Stomach (tissue), 9 donors: ENCODE data around the gene SCD5. TPM values are rescaled to one million over a fixed set of nuclear protein-coding genes. Genes with fewer than 3 reads are reported as not detected.

Source experiments
- DNase-seq, 2 donors: peaks; one replicate each; pipeline versions ENCODE4 v3.0.0 to v3.0.0-alpha.2; 2013 to 2019
- H3K27ac ChIP-seq, 5 donors: fragments of 200-600 bp in 4 of 5; sonication (generic) in 4 of 5; one replicate each; pipeline ENCODE4 v1.5.1; 2013 to 2019; ENCODE audit warnings: mild to moderate bottlenecking in 1 of 5, moderate library complexity in 1 of 5
- H3K27me3 ChIP-seq, 3 donors: fragments of 200-600 bp; sonication (generic); one replicate each; pipeline ENCODE4 v1.5.1; 2017 to 2019; ENCODE audit warnings: mixed run types in 1 of 3
- H3K36me3 ChIP-seq, 4 donors: fragments of 200-600 bp; sonication (generic); 1 replicate in 3 of 4; 2 replicates in 1 of 4; pipeline ENCODE4 v1.5.1; 2016 to 2019
- H3K4me1 ChIP-seq, 4 donors: fragments of 200-600 bp; sonication (generic); one replicate each; pipeline ENCODE4 v1.5.1; 2016 to 2019
- H3K4me3 ChIP-seq, 4 donors: fragments of 200-600 bp; sonication (generic) in 3 of 4; one replicate each; pipeline ENCODE4 v1.5.1; 2016 to 2019; ENCODE audit warnings: mild to moderate bottlenecking in 1 of 4
- H3K9me3 ChIP-seq, 4 donors: fragments of 200-600 bp; sonication (generic); one replicate each; pipeline ENCODE4 v1.5.1; 2016 to 2019
- CTCF ChIP-seq, 7 experiments: fragments of 450-650 bp in 4 of 7; fragments of 200-600 bp in 3 of 7; sonication (generic) in 3 of 7; IDR thresholded peaks; one replicate each; pipeline ENCODE4 v1.5.1; 2016 to 2019; ENCODE audit warnings: antibody characterized with exemption in 7 of 7, control low read depth in 2 of 7, mild to moderate bottlenecking in 1 of 7
- EP300 ChIP-seq: sonication (generic); formaldehyde crosslinking; IDR thresholded peaks from one replicate; pipeline ENCODE4 v1.6.1; 2017; ENCODE audit warnings: antibody characterized with exemption
- POLR2A ChIP-seq, 4 donors: fragments of 450-650 bp; IDR thresholded peaks; one replicate each; pipeline ENCODE4 v1.6.1; 2016; ENCODE audit warnings: antibody characterized with exemption in 4 of 4, control low read depth in 2 of 4, mild to moderate bottlenecking in 1 of 4, moderate library complexity in 1 of 4
- POLR2AphosphoS5 ChIP-seq, 3 donors: sonication (generic); formaldehyde crosslinking; IDR thresholded peaks; one replicate each; pipeline ENCODE4 v1.6.1; 2016; ENCODE audit warnings: antibody characterized with exemption in 3 of 3
- WGBS, 5 donors: extraction: QIAGEN DNeasy Blood & Tissue Kit in 3 of 5; methylation state at CpG; one replicate each; pipeline versions ENCODE4 v1.1.5 to v1.1.7; 2013 to 2018; 5-methylcytosine and 5-hydroxymethylcytosine counted together
- intact Hi-C: fragments of 100-400 bp; cut with DNase I; formaldehyde crosslinking; loops from one replicate; pipeline ENCODE4 v1.15.1; 2023; ENCODE audit warnings: low total_unique reads
- polyA plus RNA-seq, 3 donors: library from polyadenylated mRNA; stranded (reverse); fragments of 200-250 nt; gene quantifications; one replicate each; pipeline ENCODE4 v1.2.3, GENCODE V29; 2013
- total RNA-seq, 5 donors: library from RNA; depleted of rRNA; stranded (reverse); fragments of >200 nt; gene quantifications; one replicate each; pipeline versions ENCODE4 v1.1.0 to v1.2.3, GENCODE V29; 2014 to 2016
- donor health status: healthy with polysubstance abuse.
- donor health status: Bipolar disorder and iron deficiency.
- donor health status: healthy.

SCD5 gene
- total and polyA plus RNA-seq, 8 donors = 0.58 to 35.9 (median 9.9) TPM

- Histone ChIP-seq H3K27ac (peak overlapping the region in 3 of 5 donors; percentile 24 to 63 (median 50)), H3K9me3 (no peaks in the 10 kb centered on the region)
- 61 to 83% (median 73%) methylated on average over 6 of the region's 6 CpGs for WGBS, 5 donors
These were observed 44.0 kb downstream of the SCD5 start for GRCh38 chr4:82754513-82755165.

DNA sequence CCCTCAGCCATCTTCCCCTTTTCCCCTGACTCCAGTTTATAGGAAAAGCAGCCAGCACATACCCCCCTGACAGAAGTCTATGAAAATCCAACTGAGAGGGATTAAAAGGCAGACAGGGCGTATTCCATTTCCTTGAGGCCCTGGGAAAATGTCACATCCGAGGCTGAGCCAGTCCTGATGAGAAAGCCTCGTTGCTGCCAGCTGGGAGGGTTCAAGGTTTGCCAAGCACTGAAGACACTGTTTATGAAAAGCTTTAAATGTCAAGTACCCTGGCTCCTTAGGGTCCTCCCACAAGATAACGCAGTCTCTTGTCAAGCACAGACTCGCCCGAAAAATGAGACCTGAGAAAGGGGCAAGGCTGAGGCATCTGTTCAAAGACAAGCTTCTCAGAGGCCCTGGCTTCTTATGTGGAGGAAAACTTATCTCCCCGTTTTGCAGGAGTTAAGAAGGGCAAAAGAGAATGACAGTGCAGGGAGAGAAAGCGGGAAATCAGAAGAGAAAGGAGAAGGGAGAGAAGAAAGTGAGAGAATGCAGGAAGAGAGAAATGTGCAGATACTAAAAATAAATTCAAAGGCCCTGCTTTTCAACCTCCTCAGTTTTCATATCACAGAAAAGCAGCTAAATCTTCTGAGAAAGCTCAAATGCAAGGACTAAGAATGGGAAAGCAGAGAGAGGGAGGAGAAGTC, 44.7 kb downstream of the SCD5 start:
- intact Hi-C loops = no loop called here
- no peaks in the 10 kb centered on the region for H3K36me3 ChIP-seq
- H3K4me3 ChIP-seq = no peak overlapping the region
- DNase-seq = peak in 1 of 2 donors; percentile 59
- WGBS, 5 donors = 40 to 63% (median 52%) methylated on average over 8 of the region's 8 CpGs
- peak overlapping the region in 3 of 5 donors; percentile 24 to 63 (median 50) for H3K27ac ChIP-seq
- H3K9me3 ChIP-seq = no peaks in the 10 kb centered on the region
- H3K27me3 ChIP-seq = no peaks in the 10 kb centered on the region
- peaks cover 16 to 20% (median 18%) of the 10 kb centered on the region in 4 donors for H3K4me1 ChIP-seq
- no peak for TF ChIP-seq POLR2AphosphoS5 (IDR thresholded peaks at IDR 0.05)

More at GRCh38 chr4:82754513-82755165, 44.0 kb downstream of the SCD5 start:
- DNase-seq = no peak
- no peak overlapping the region for H3K4me3 ChIP-seq
- intact Hi-C loops = no loop called here
- no peak for TF ChIP-seq POLR2A (IDR thresholded peaks at IDR 0.05)
- TF ChIP-seq CTCF (IDR thresholded peaks at IDR 0.05) = no peak
- no peaks in the 10 kb centered on the region for H3K27me3 ChIP-seq
- H3K36me3 ChIP-seq = no peaks in the 10 kb centered on the region
- H3K4me1 ChIP-seq = peaks cover 16 to 20% (median 18%) of the 10 kb centered on the region in 4 donors

- 69 to 92% (median 89%) methylated on average over 4 of the region's 4 CpGs for WGBS, 5 donors
These were observed 45.4 kb downstream of the SCD5 start for GRCh38 chr4:82753238-82753637.

GRCh38 chr4:82748810-82749470, 49.7 kb downstream of the SCD5 start:
- intact Hi-C loops = loop anchor here (10.0 kb wide), 1 partner anchor 284 kb away; no protein-coding TSS in a partner anchor

More at GRCh38 chr4:82753238-82753637, 45.4 kb downstream of the SCD5 start:
- H3K4me3 ChIP-seq = no peak overlapping the region
- no peaks in the 10 kb centered on the region for H3K9me3 ChIP-seq
- TF ChIP-seq POLR2A (IDR thresholded peaks at IDR 0.05) (no peak), EP300 (no peak), CTCF (IDR thresholded peaks at IDR 0.05) (no peak), POLR2AphosphoS5 (IDR thresholded peaks at IDR 0.05) (no peak)
- intact Hi-C loops = no loop called here
- H3K27ac ChIP-seq = peak overlapping the region in 2 of 5 donors; percentile 50 to 63
- H3K4me1 ChIP-seq = peaks cover 16 to 20% (median 18%) of the 10 kb centered on the region in 4 donors
- no peaks in the 10 kb centered on the region for H3K27me3 ChIP-seq
- no peaks in the 10 kb centered on the region for H3K36me3 ChIP-seq
- DNase-seq = no peak

More at GRCh38 chr4:82748810-82749470, 49.7 kb downstream of the SCD5 start:
- WGBS, 5 donors = 86 to 91% (median 87%) methylated on average over 6 of the region's 6 CpGs
- Histone ChIP-seq H3K27ac (no peak overlapping the region), H3K9me3 (no peaks in the 10 kb centered on the region), H3K36me3 (no peaks in the 10 kb centered on the region), H3K4me3 (no peak overlapping the region), H3K4me1 (peaks cover 9 to 13% (median 10%) of the 10 kb centered on the region in 4 donors), H3K27me3 (no peaks in the 10 kb centered on the region)
- TF ChIP-seq POLR2AphosphoS5 (IDR thresholded peaks at IDR 0.05) = no peak
- no peak for TF ChIP-seq EP300
- TF ChIP-seq CTCF (IDR thresholded peaks at IDR 0.05) = no peak
- TF ChIP-seq POLR2A (IDR thresholded peaks at IDR 0.05) = no peak
- no peak for DNase-seq
